B cell (primary cell): ENCODE measurements around the gene ARHGAP20.

Experiments used
- CTCF ChIP-seq: fragments of 200-600 bp; IDR thresholded peaks from one replicate; pipeline ENCODE4 v1.8.0; 2022; ENCODE audit warnings: antibody characterized with exemption, mild to moderate bottlenecking
- EZH2 ChIP-seq: IDR thresholded peaks from 2 replicates; pipeline ENCODE4 v1.6.1; 2012; ENCODE audit warnings: borderline replicate concordance, low read depth, mild to moderate bottlenecking, moderate library complexity, low read length; ENCODE audit not compliant: insufficient read depth, poor library complexity, severe bottlenecking

DNA sequence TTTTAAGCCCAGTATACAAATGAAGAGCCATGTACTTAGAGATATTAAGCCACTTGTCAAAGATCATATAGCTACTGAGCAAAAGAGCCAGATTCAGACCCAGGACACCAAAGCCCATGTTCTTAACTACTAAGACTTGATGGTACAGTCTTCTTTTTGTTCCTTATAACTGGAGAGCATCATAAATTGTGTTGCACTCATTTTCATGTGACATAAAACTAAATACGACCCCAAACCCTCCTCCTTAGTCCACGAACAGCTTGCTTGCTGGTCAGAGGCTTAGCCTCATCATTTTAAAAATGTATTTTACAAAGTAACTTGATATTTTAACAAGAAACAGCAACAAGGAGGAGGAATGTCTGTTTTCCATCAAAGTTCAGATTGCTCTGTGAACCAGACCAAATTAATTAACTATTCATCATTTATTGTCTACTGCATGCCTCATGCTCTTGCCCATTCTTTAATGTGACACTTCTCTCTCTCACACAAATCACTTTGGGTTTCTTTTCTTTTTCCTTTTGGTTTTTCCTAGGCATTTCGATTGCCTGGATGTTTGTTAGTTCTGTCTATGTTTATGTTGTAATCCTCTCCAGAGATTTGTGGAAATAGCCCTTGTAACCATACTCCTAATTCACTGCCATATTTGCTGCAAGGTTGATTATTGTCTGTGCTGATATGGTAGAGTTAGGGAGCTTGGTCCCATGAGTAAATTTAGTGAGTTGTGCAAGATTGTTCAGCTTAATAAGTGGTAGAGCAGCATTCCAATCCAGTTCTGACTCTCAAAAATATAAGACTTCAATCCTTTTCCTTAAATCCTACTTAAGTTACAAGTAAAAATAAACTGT lies 8.4 kb upstream of the ARHGAP20 start:
- TF ChIP-seq CTCF (no peak), EZH2 (no peak)
